AG04450 (cell line): ENCODE measurements around the gene ARMC8. TPM values are rescaled to one million over a fixed set of nuclear protein-coding genes. Genes with fewer than 3 reads are reported as not detected.

Experiments
- CTCF ChIA-PET: fragments of 300-600, 350-600 bp; formaldehyde crosslinking; extraction: SDS; loops from one replicate; lab custom pipeline; 2022; ENCODE audit warnings: antibody characterized with exemption, inconsistent platforms; lab: Charles Lee
- POLR2A ChIA-PET: fragments of 350-600 bp; formaldehyde crosslinking; extraction: SDS; loops from one replicate; lab custom pipeline; 2021; ENCODE audit warnings: antibody characterized with exemption, inconsistent platforms; lab: Yijun Ruan, JAX
- DNase-seq: peaks from one replicate; pipeline ENCODE4 v3.0.0-alpha.2; 2011; ENCODE audit warnings: low read depth, low spot score
- H3K27ac ChIP-seq: one replicate; pipeline ENCODE4 v1.5.1; 2012; ENCODE audit warnings: low read depth, low read length, control low read depth
- H3K27me3 ChIP-seq: one replicate; pipeline ENCODE4 v1.6.0; 2012; ENCODE audit warnings: low read length; ENCODE audit not compliant: control insufficient read depth, insufficient read depth
- H3K4me3 ChIP-seq: 2 replicates; pipeline ENCODE4 v1.5.1; 2011; ENCODE audit warnings: mild to moderate bottlenecking, low read depth, low read length, control low read depth
- H3K9me3 ChIP-seq: 2 replicates; pipeline ENCODE4 v1.5.1; 2012; ENCODE audit warnings: low read length; ENCODE audit not compliant: control insufficient read depth, insufficient read depth
- CTCF ChIP-seq: IDR thresholded peaks from 2 replicates; pipeline ENCODE4 v1.5.1; 2011; ENCODE audit warnings: low read depth, low read length, control low read depth, inconsistent platforms
- polyA plus RNA-seq: library from polyadenylated mRNA; depleted of rRNA; stranded (reverse); fragments of >200 nt; gene quantifications from 2 replicates; pipeline ENCODE4 v1.2.3, GENCODE V29; 2011

The ARMC8 gene
- polyA plus RNA-seq, 1 experiment, result 61.2 TPM

GRCh38 chr3:138270245-138270644 lies 83.1 kb downstream of the ARMC8 start:
- Histone ChIP-seq H3K27me3 (no peaks in the 10 kb centered on the region), H3K9me3 (no peaks in the 10 kb centered on the region), H3K27ac (no peak overlapping the region), H3K4me3 (no peak overlapping the region)
- ChIA-PET CTCF (interaction anchor here (0.5 to 1.7 kb wide), 8 partner anchors 9 to 156 kb away, joined by 3 to 7 read pairs (median 4); no protein-coding TSS in a partner anchor), POLR2A (no interaction called here)
- TF ChIP-seq CTCF, result no peak
- no peak for DNase-seq

GRCh38 chr3:138271189-138271794 lies 84.2 kb downstream of the ARMC8 start:
- no peak for TF ChIP-seq CTCF
- Histone ChIP-seq H3K27me3 (no peaks in the 10 kb centered on the region), H3K4me3 (no peak overlapping the region), H3K27ac (no peak overlapping the region), H3K9me3 (no peaks in the 10 kb centered on the region)
- no peak for DNase-seq
- ChIA-PET POLR2A (no interaction called here), CTCF (interaction anchor here (0.6 to 1.7 kb wide), 4 partner anchors 13 to 406 kb away, joined by 3 to 4 read pairs (median 4); no protein-coding TSS in a partner anchor)

GRCh38 chr3:138281561-138281960 lies 94.5 kb downstream of the ARMC8 start:
- Histone ChIP-seq H3K27ac (no peak overlapping the region), H3K4me3 (no peak overlapping the region), H3K27me3 (no peaks in the 10 kb centered on the region), H3K9me3 (no peaks in the 10 kb centered on the region)
- ChIA-PET CTCF (interaction anchor here (0.6 kb wide), 1 partner anchor 408 kb away, joined by 5 read pairs; no protein-coding TSS in a partner anchor), POLR2A (no interaction called here)
- DNase-seq, result no peak
- TF ChIP-seq CTCF, result no peak

- no peak for TF ChIP-seq CTCF
- CTCF ChIA-PET, result interaction anchor here (1.4 kb wide), 1 partner anchor 13 kb away, joined by 7 read pairs; no protein-coding TSS in a partner anchor
- no peak for DNase-seq
- Histone ChIP-seq H3K27ac (no peak overlapping the region), H3K27me3 (no peaks in the 10 kb centered on the region), H3K4me3 (no peak overlapping the region), H3K9me3 (no peaks in the 10 kb centered on the region)
- POLR2A ChIA-PET, result no interaction called here
Observed at GRCh38 chr3:138282836-138283235, 95.7 kb downstream of the ARMC8 start.

GRCh38 chr3:138284079-138284478 lies 97.0 kb downstream of the ARMC8 start:
- no peak for TF ChIP-seq CTCF
- CTCF ChIA-PET, result interaction anchor here (0.5 to 1.4 kb wide), 3 partner anchors 13 to 145 kb away, joined by 3 to 7 read pairs (median 3); no protein-coding TSS in a partner anchor

More at GRCh38 chr3:138284079-138284478, 97.0 kb downstream of the ARMC8 start:
- no peak for DNase-seq
- H3K9me3 ChIP-seq, result no peaks in the 10 kb centered on the region
- POLR2A ChIA-PET, result no interaction called here
- no peaks in the 10 kb centered on the region for H3K27me3 ChIP-seq
- H3K4me3 ChIP-seq, result no peak overlapping the region
- no peak overlapping the region for H3K27ac ChIP-seq
